HepG2 (cell line): ENCODE results near the gene CNTD1. TPM values are rescaled to one million over a fixed set of nuclear protein-coding genes. Genes with fewer than 3 reads are reported as not detected.

Experiments used
- FOXJ3 ChIP-seq: sonication (generic); formaldehyde crosslinking; IDR thresholded peaks from 2 replicates; pipeline ENCODE4 v1.4.0; 2020; ENCODE audit warnings: missing genetic modification reagents, mild to moderate bottlenecking, borderline replicate concordance
- ZNF552 ChIP-seq: sonication (generic); formaldehyde crosslinking; IDR thresholded peaks from 2 replicates; pipeline ENCODE4 v1.9.0; 2022; ENCODE audit warnings: missing genetic modification reagents, mild to moderate bottlenecking, borderline replicate concordance
- ZNF564 ChIP-seq: sonication (generic); formaldehyde crosslinking; IDR thresholded peaks from 2 replicates; pipeline ENCODE4 v1.8.1; 2023; ENCODE audit warnings: mild to moderate bottlenecking, missing genetic modification reagents
- polyA plus RNA-seq, 8 experiments: library from polyadenylated mRNA; depleted of rRNA in 3 of 8; stranded (reverse) in 7 of 8; unstranded in 1 of 8; fragments of >200 nt; fragmentation: Illumina TruSeq in 4 of 8; extraction: Trizol in 4 of 8; gene quantifications; 2 replicates each; pipeline versions ENCODE4 v1.2.1 to v1.2.3, GENCODE V29; 2011 to 2016; ENCODE audit warnings: low read depth in 4 of 8, missing spikeins in 1 of 8, mixed read lengths in 1 of 8; ENCODE audit not compliant: insufficient read depth in 1 of 8
- total RNA-seq, 5 experiments: library from RNA; depleted of rRNA; stranded (reverse); fragments of >200 nt; fragmentation: Illumina TruSeq; extraction: Trizol; gene quantifications; 2 replicates each; pipeline ENCODE4 v1.2.3, GENCODE V29; 2016; ENCODE audit warnings: low read depth in 1 of 5
- TF ChIP-seq, protein P1 (sequence below): sonication (generic); formaldehyde crosslinking; IDR thresholded peaks from 2 replicates; pipeline ENCODE4 v1.4.0; 2020; ENCODE audit warnings: mild to moderate bottlenecking, missing genetic modification reagents
- TF ChIP-seq, protein P2 (sequence below): sonication (generic); formaldehyde crosslinking; IDR thresholded peaks from 2 replicates; pipeline ENCODE4 v1.4.0; 2020; ENCODE audit warnings: missing genetic modification reagents, borderline replicate concordance
- TF ChIP-seq, protein P3 (sequence below): sonication (generic); formaldehyde crosslinking; IDR thresholded peaks from 2 replicates; pipeline ENCODE4 v1.5.0; 2020; ENCODE audit warnings: mild to moderate bottlenecking, missing genetic modification reagents
- TF ChIP-seq, protein P4 (sequence below): IDR thresholded peaks from 2 replicates; pipeline ENCODE4 v1.6.1; 2016; ENCODE audit warnings: low read depth, borderline replicate concordance
- TF ChIP-seq, protein P5 (sequence below): sonication (generic); formaldehyde crosslinking; IDR thresholded peaks from 2 replicates; pipeline ENCODE4 v1.5.1; 2020; ENCODE audit warnings: mild to moderate bottlenecking, missing genetic modification reagents, borderline replicate concordance

The CNTD1 gene
- total and polyA plus RNA-seq, 2 of the 13 experiments (the other 11 are each of a cell fraction or from before 2014, with no cell fraction given) = 0.11 to 0.15 TPM

DNA sequence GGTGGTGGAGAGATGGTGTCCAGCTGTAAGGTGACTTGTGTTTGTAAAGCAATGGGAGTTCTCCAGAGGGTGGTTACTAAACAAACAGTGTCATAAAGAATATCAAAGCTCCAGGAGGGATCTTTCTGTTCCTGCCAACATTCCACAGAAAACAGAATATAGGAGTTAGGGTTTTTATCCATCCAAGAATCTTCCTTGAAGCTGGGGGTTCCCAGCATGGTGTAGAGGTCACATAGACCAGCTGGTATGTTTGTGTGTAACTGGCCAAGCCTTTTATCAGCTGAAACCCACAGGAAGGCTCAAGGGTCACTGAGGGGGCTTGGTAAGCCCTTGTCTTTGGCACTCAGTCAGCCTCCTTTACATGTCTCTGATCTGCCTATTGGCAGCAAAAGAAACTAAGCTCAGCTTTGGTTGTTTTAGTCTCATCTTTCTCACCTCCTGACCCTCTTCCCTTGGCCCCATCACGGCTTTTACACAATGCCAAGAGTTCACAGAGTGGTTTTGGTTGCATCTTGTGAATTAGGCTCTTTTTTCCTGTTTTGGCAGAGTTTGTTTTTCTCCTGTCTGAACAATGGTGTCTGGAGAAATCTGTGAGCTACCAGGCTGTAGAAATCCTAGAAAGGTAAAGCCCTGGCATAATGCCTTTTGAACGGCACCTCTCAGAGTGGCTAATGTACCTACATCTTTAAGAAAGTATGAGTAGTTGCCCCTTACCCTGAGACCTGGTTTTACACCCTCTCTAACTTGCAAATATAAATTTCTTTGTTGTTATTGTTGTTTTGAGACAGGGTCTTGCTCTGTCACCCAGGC lies 4.6 kb downstream of the CNTD1 start (continued):
- TF ChIP-seq, protein P1, sequence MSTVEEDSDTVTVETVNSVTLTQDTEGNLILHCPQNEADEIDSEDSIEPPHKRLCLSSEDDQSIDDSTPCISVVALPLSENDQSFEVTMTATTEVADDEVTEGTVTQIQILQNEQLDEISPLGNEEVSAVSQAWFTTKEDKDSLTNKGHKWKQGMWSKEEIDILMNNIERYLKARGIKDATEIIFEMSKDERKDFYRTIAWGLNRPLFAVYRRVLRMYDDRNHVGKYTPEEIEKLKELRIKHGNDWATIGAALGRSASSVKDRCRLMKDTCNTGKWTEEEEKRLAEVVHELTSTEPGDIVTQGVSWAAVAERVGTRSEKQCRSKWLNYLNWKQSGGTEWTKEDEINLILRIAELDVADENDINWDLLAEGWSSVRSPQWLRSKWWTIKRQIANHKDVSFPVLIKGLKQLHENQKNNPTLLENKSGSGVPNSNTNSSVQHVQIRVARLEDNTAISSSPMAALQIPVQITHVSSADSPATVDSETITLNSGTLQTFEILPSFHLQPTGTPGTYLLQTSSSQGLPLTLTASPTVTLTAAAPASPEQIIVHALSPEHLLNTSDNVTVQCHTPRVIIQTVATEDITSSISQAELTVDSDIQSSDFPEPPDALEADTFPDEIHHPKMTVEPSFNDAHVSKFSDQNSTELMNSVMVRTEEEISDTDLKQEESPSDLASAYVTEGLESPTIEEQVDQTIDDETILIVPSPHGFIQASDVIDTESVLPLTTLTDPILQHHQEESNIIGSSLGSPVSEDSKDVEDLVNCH (CRISPR knock-in tag) = no peak
- TF ChIP-seq, protein P2, sequence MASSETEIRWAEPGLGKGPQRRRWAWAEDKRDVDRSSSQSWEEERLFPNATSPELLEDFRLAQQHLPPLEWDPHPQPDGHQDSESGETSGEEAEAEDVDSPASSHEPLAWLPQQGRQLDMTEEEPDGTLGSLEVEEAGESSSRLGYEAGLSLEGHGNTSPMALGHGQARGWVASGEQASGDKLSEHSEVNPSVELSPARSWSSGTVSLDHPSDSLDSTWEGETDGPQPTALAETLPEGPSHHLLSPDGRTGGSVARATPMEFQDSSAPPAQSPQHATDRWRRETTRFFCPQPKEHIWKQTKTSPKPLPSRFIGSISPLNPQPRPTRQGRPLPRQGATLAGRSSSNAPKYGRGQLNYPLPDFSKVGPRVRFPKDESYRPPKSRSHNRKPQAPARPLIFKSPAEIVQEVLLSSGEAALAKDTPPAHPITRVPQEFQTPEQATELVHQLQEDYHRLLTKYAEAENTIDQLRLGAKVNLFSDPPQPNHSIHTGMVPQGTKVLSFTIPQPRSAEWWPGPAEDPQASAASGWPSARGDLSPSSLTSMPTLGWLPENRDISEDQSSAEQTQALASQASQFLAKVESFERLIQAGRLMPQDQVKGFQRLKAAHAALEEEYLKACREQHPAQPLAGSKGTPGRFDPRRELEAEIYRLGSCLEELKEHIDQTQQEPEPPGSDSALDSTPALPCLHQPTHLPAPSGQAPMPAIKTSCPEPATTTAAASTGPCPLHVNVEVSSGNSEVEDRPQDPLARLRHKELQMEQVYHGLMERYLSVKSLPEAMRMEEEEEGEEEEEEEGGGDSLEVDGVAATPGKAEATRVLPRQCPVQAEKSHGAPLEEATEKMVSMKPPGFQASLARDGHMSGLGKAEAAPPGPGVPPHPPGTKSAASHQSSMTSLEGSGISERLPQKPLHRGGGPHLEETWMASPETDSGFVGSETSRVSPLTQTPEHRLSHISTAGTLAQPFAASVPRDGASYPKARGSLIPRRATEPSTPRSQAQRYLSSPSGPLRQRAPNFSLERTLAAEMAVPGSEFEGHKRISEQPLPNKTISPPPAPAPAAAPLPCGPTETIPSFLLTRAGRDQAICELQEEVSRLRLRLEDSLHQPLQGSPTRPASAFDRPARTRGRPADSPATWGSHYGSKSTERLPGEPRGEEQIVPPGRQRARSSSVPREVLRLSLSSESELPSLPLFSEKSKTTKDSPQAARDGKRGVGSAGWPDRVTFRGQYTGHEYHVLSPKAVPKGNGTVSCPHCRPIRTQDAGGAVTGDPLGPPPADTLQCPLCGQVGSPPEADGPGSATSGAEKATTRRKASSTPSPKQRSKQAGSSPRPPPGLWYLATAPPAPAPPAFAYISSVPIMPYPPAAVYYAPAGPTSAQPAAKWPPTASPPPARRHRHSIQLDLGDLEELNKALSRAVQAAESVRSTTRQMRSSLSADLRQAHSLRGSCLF (CRISPR knock-in tag) = no peak
- TF ChIP-seq, protein P3, sequence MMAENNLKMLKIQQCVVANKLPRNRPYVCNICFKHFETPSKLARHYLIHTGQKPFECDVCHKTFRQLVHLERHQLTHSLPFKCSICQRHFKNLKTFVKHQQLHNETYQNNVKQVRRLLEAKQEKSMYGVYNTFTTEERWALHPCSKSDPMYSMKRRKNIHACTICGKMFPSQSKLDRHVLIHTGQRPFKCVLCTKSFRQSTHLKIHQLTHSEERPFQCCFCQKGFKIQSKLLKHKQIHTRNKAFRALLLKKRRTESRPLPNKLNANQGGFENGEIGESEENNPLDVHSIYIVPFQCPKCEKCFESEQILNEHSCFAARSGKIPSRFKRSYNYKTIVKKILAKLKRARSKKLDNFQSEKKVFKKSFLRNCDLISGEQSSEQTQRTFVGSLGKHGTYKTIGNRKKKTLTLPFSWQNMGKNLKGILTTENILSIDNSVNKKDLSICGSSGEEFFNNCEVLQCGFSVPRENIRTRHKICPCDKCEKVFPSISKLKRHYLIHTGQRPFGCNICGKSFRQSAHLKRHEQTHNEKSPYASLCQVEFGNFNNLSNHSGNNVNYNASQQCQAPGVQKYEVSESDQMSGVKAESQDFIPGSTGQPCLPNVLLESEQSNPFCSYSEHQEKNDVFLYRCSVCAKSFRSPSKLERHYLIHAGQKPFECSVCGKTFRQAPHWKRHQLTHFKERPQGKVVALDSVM (CRISPR knock-in tag) = no peak
- TF ChIP-seq ZNF564 (CRISPR knock-in tag) (0 out of 2 replicates have a peak, but pooled peaks have one; percentile 11), ZNF552 (CRISPR knock-in tag) (no peak; the same call in 1 of the 2 replicates), FOXJ3 (CRISPR knock-in tag) (0 out of 2 replicates have a peak, but pooled peaks have one; percentile 58)
- TF ChIP-seq, protein P4, sequence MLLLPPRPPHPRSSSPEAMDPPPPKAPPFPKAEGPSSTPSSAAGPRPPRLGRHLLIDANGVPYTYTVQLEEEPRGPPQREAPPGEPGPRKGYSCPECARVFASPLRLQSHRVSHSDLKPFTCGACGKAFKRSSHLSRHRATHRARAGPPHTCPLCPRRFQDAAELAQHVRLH = no peak; the same call in 1 of the 2 replicates
- TF ChIP-seq, protein P5, sequence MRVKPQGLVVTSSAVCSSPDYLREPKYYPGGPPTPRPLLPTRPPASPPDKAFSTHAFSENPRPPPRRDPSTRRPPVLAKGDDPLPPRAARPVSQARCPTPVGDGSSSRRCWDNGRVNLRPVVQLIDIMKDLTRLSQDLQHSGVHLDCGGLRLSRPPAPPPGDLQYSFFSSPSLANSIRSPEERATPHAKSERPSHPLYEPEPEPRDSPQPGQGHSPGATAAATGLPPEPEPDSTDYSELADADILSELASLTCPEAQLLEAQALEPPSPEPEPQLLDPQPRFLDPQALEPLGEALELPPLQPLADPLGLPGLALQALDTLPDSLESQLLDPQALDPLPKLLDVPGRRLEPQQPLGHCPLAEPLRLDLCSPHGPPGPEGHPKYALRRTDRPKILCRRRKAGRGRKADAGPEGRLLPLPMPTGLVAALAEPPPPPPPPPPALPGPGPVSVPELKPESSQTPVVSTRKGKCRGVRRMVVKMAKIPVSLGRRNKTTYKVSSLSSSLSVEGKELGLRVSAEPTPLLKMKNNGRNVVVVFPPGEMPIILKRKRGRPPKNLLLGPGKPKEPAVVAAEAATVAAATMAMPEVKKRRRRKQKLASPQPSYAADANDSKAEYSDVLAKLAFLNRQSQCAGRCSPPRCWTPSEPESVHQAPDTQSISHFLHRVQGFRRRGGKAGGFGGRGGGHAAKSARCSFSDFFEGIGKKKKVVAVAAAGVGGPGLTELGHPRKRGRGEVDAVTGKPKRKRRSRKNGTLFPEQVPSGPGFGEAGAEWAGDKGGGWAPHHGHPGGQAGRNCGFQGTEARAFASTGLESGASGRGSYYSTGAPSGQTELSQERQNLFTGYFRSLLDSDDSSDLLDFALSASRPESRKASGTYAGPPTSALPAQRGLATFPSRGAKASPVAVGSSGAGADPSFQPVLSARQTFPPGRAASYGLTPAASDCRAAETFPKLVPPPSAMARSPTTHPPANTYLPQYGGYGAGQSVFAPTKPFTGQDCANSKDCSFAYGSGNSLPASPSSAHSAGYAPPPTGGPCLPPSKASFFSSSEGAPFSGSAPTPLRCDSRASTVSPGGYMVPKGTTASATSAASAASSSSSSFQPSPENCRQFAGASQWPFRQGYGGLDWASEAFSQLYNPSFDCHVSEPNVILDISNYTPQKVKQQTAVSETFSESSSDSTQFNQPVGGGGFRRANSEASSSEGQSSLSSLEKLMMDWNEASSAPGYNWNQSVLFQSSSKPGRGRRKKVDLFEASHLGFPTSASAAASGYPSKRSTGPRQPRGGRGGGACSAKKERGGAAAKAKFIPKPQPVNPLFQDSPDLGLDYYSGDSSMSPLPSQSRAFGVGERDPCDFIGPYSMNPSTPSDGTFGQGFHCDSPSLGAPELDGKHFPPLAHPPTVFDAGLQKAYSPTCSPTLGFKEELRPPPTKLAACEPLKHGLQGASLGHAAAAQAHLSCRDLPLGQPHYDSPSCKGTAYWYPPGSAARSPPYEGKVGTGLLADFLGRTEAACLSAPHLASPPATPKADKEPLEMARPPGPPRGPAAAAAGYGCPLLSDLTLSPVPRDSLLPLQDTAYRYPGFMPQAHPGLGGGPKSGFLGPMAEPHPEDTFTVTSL (CRISPR knock-in tag) = no peak
